Right forelimb (tissue), 1 donor: ENCODE measurements around the gene HOXD11.
A peak's percentile ranks its signal among the peaks of the same experiment; 100 is the strongest.

Source experiments
- DNase-seq: peaks from one replicate; pipeline ENCODE4 v3.0.0-alpha.2; 2018

HOXD11 gene

GRCh38 chr2:176106581-176107539 lies at the start of gene HOXD11:
Gene HOXD11, plus strand, starts transcription at chr2:176107280. Its CDS starts 76 bp downstream, at chr2:176107356.
- DNase-seq = peak; percentile 78

- DNase-seq = no peak
Measured at GRCh38 chr2:176063958-176064357, 43.1 kb upstream of the HOXD11 start.

- peak; percentile 56 for DNase-seq
Measured at GRCh38 chr2:176066645-176067588, 40.2 kb upstream of the HOXD11 start.

DNA sequence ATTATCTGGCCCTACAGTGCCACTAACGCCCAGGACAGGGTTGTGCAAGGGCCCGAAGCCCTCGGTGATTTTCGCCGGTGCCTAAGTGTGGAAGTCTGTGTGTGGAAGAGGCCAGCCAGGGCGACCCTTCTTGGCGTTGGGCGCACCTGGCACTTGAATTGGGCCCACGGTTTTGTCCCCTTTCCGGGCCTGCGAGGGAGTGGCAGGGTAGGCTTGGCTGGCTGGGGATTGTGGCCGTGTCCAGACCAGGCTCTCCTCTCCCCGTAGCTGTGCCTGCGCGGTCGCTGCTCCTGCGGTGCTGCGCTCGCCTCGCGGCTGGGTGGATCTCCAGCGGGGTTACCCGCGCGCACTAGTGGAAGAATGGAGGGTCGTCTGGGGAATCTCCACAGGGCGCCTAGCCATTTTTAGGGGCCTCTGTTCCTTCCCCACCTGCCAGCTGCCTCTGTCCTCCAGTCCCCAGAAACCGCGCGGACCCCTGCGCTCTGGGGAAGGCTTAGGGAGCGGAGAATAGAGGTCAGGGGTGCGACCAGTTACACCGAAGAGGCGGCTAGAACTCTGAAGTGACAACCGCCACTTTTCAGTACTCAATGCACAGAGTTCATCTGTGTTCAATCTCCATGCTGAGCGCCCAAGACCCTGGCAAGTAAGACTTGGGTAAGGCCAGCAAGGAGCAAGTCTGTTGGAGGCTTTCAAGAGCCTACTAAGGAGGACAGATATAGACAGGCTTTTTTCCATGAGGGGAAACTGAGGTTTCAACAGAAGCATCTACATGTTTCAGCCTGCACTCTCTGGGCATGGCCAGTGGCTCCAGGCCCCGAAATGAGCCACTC lies 39.3 kb upstream of the HOXD11 start:
- DNase-seq = peak; percentile 57

DNA sequence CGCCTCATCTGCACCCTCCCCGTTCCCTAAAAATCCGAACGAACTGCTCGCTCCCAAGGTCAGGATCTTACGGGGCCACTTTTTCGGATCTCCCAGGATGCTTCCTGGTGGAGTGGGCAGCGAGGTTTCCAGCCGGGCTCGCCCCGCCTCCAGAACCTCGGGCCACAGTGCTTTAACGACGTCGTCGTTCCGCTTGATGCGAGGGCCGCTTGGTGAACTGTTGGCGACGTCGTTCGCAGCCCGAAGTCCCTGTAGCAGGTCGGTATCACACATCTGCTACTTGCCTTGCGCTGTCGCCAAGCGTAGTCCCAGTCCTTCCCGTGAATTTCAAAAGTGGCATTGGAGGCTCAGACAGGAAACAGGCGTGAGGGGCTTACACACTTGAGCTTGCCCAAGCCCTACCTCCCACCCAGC lies 38.7 kb upstream of the HOXD11 start:
- DNase-seq = peak; percentile 44

DNA sequence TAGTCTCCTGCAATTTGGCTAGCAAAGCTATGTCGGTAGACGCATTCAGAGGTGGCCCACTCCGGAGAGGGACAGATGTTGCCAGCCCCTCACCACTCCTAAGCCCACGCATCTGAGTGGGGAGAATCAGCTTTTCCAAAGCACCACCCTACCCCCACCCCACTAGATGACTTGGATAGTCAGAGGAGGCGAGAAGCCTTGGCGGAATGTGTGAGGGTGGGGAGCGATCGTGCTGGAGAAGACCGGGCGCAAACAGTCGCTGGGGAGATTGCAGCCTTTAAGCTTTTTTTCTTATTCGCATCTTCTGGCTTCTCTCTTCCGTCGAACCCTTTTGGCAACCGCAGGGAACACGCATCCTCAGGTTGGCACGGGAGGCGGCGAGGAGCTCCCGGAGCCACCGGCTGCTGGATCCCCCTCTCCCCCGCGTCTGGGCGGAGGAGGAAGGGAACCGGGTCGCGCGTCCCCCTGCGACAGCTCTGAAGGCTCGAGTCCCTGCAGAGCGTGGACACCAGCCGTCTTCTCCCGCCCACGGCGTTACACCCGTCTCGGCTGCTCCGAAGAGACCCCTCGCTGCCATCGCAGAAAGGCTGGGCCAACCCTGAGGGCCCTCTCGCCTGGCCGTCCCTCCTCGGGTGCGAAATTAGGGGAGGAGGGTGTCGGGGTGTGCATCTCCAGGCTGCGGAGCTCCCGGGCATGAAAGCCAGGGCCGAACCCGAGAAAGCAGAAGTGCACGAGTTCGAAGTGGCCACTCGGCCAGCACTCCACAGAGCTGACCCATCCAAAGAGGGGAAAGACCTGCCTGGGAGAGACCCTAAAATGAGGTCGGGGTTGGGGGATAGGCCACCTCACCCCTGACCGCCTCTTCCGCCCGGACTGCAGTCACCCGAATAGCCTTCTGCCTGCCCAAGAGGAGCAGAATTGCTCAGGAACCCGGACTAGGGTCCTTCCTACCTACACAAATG lies 35.5 kb upstream of the HOXD11 start:
- peak; percentile 46 for DNase-seq

- no peak for DNase-seq
Measured at GRCh38 chr2:176072292-176072669, 34.8 kb upstream of the HOXD11 start.

DNA sequence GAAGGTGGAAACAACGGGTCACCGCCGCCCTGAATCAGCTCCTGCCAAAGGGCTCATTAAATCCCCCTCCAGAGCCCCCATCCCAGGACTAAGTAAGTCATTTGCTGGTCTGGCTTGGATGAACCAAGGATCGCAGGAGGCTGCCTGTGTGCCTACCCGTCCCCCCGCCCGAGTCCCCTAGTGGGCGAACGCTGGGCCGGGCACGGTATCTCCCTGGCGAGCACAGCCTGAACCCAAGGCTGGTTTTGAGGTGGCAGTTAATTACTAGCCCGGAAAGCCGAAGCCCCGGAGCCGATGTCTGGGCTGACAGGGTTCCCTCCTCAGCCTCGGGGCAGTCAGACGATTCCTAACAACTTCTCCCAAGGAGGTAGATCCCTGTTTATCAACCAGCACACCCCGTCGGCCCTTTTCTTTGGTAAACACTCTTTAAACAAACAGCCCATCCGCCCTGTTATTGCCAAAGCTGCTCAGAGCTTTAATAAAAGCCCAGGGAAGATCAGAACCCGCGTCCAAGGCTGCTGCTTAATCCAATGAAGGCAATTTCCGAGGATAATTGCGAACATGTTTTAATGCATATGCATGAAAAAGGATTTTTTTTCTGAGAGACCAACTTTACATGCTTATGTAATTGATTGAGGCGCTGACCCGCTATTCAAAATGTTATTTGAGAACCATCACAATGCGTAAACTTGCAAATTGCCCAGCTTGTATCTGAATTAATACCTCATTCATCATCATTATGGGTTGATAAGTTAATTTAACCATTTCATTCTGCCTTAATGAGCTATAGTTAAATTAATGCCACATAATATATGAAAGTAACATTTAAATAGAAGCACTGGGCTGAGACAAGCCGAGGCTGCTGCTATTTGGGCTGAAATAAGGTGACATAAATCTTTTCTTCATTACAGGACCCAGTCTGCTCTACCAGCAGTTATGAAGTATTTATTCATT lies 33.9 kb upstream of the HOXD11 start:
- peak; percentile 45 for DNase-seq

- DNase-seq = no peak
Measured at GRCh38 chr2:176074919-176075425, 32.1 kb upstream of the HOXD11 start.

DNA sequence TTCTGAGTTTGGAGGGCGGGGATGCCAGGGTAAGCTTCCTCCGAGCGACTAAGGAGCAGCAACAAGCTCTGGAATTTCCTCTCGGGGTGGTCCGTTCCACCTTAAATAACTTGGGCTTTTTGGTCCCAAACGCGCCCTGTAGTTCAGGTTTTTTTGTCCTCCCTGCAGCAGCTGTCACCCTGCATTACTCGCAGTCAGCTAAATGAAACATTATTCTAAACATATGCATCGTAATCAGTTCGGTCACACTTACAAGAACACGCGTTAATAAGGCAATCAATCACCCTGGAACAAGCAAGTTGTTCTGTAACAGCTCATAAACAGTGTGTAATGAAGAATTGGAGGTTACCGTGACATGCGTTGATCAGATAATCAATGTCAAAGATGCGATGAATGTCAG lies 31.6 kb upstream of the HOXD11 start:
- peak; percentile 57 for DNase-seq

DNA sequence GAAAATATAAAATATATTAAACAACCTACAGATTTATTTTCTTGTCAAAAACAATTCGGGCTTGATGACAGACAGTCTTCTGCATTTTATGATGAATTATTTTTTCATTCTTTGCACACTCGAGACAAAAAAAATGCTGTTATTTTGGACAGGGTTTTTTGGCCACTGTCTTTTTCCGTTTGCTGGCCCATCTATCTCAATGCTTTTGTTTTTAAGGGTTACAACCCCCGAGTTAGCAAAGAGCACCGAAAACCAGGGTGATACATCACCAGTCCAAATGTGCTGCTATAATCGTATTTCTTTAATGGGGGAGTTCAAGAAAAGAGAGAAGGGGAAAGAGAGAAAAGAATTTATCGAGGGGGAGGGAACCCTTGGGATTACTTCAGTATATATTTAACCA lies 31.0 kb upstream of the HOXD11 start:
- DNase-seq = no peak

DNA sequence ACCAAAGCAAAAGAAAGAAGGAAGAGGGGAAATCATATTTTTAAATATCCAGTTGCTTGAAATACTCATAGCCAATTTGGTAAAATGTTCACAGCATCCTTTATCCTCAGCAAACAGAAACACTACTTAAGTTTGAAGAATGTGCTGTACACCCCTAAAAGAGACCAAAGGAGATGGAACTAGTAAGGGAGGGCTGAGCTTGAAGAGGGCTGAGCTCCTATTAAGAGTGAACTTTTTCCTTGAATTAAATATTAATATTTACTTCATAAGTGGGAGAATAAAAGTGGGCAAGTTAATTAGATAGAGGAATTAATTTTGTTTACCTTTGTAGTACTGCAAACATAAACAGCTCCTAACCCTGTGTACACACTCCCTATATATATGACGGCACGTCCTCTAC lies 30.3 kb upstream of the HOXD11 start:
- no peak for DNase-seq

DNA sequence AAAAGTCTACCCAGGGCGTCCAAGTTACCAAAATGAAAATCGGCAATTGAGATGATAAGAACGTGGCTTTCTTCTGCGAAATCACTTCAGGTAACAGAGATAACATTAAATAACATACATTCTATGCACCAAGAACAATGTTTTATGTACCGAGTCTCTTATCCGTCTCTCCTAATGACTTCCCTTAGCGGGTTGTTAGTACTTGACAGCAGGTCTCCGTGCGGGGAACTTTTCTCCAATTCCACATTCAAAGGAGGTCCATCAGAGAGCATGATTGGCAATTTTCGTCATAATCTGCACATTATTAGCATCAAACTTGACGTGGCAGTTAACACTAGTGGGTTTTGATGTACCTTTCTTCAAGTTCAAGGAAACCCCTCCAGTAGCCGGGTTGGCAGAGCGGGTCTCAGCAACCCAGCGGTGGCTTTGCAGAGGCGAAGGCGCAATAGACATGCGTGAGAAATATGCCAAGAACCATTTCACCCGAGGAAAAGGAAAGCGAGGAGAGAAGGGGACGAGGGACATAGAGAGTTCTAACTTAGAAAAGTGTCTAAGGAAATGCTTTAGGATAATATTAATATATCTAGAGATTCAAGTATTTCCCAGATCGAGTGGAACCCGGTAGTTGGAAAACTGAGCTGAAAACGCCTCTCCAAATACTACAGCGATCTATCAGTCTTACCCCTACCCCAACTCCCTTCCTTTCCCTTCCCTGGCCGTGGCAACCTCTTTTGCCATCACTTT lies 28.4 kb upstream of the HOXD11 start:
- DNase-seq = peak; percentile 46

DNA sequence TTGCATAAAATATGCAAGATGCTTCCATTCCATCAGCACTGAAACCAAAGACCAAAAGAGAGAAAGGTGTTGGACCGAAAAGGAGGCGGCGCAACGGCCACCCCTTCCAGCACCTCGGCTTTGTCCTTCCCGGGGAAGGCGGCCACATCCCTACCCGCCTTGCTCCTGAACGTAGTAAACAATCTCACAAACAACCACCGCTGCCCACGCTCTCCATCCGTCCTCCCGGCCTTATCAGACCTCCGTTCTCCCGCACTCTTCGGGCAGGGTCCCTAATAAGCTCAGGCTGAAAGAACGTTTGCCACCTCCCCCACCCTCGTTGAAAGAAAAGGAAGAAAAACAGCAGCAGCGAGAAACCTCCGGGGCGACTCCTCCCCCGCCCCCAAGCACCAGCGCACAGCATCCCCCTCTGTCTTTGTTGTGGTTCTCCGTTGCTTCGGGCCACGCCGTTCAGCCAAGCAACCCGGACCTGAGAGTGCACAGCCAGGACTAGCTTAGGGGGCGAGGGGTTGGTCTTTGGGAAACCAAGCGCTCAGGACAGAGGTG lies 27.7 kb upstream of the HOXD11 start:
- DNase-seq = no peak

DNA sequence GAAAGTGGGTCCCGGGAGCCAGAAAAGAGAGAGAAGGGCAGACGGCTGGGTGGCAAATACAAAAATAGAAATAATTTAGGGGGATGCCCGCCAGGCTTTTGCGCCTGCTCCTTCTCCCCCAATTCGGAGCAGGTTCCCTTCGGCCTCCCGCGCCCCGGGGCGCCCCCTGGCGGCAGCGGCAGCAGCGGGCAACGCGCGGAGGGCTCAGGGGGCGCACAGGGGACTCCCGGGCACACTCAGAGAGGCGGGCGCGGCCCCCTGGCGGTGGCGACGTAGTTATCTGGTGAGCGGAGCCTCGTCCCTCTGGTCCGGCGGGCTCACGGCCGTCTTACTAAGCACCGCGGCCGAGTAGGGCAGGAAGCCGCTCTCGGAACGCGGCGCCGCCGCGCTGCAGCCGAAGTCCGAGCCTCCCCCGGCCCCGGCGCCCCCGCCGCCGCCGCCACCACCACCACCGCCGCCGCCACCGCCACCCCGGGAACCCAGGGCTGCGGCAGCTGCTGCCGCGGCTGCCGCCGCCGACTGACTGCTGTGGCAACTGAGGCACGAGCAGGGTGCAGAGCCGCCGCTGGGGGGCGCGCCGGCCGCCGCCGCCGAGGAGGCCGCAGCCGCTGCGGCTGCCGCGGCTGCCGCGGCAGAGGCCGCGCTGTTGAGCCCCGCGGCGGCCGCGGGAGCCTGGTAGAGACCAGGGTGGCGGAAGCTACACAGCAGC lies 27.1 kb upstream of the HOXD11 start:
- peak; percentile 73 for DNase-seq

DNA sequence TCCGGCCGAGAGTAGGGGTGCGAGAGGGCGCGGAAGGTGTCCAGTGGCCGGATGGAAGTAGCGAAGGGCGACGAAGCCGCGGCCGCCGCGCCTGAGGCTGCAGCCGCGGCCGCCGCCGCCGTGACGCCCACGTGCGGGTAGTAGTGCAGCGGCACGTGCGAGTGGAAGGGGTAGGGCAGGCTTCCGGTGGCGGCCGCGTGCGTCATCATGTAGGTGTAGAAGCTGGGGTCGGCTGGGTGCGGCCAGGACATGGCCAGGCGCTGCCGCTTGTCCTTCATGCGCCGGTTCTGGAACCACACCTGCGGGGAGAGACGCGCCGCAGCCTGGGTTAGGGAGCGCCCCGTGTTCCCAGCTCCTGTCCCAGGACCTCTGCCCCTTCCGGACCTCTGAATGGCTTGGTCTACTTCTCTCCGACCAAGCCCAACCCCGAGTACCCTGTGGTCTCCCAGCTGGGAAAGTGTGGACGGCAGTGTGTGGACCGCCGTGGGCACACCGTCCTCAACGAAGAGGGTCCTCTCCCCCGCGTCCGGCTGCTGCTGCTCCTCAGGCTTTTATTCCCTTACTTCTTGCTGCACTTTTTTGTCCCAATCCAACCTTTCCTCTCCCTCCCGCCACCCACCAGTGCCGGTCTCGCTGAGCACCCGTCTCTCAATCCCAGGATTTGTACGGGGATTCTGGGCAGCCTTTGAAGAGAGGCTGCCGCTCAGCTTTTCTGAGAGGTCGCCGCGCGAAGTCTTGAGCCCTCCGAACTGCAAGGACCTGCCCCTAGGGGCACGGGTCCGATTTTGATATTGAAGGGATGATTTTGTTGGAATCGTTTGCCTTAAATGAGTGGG lies 26.3 kb upstream of the HOXD11 start:
- peak; percentile 65 for DNase-seq

DNA sequence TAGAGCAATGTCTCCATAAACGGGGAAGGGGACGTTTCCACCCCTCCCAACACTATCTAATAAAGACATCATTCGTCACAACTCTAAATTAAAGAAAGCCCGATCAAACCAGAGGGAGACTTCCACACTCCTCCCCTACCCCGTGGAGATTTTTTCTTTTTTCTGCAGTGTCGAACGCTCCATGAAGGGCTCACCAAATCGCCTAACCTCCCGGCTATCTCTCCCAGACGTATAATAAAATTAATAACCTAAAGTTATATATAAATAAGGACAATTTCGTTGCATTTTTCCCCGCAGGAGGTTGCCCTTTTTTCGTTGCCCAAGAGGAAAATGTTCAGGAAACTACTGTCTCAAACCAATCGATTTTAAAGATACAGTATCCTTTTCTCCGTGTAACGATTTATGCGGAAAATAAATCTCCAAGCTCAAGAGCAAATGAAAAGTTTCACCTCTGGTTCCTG lies 25.7 kb upstream of the HOXD11 start:
- no peak for DNase-seq
